BLaER1 treated with 17β-estradiol and CSF1 and Interleukin-3, amounts not matched to agents 10 nM and 100 nM (cell line): ENCODE data around the gene RAB39A.
"Not testable (repeated sequence)": the region's sequence is repeated elsewhere in the genome, so short reads cannot be mapped to it uniquely, and the experiment has no call there.

ENCODE experiments used
- H3K27ac ChIP-seq, 11 experiments: shearing (Covaris generic); formaldehyde crosslinking; 2 replicates each; pipeline ENCODE4 v1.8.1; 2022
- H3K27me3 ChIP-seq, 11 experiments: shearing (Covaris generic); formaldehyde crosslinking; 2 replicates each; pipeline ENCODE4 v1.8.1; 2022
- H3K36me3 ChIP-seq, 11 experiments: shearing (Covaris generic); formaldehyde crosslinking; 2 replicates each; pipeline ENCODE4 v1.8.1; 2022
- H3K4me1 ChIP-seq, 10 experiments: shearing (Covaris generic); formaldehyde crosslinking; 2 replicates each; pipeline ENCODE4 v1.8.1; 2022
- H3K4me2 ChIP-seq, 11 experiments: shearing (Covaris generic); formaldehyde crosslinking; 2 replicates each; pipeline ENCODE4 v1.8.1; 2022
- H3K4me3 ChIP-seq, 10 experiments: shearing (Covaris generic); formaldehyde crosslinking; 2 replicates each; pipeline ENCODE4 v1.8.1; 2022
- H3K9ac ChIP-seq, 11 experiments: shearing (Covaris generic); formaldehyde crosslinking; 2 replicates each; pipeline ENCODE4 v1.8.1; 2022
- H3K9me3 ChIP-seq, 11 experiments: shearing (Covaris generic); formaldehyde crosslinking; replicated peaks in 1 of 11; 2 replicates each; pipeline ENCODE4 v1.8.1; 2022
- H4K20me1 ChIP-seq, 11 experiments: shearing (Covaris generic); formaldehyde crosslinking; 2 replicates each; pipeline ENCODE4 v1.8.1; 2022
- Cebpa-rat ChIP-seq, 11 experiments: shearing (Covaris generic); IDR thresholded peaks; 2 replicates each; pipeline ENCODE4 v1.8.1; 2022

The RAB39A gene

GRCh38 chr11:107928046-107928766, at the start of gene RAB39A:
Gene RAB39A (plus strand): TSS chr11:107928448. CDS start chr11:107928569, 121 bp downstream.
- peaks cover 4 to 20% (median 12%) of the 10 kb centered on the region in 11 experiments; a peak in 14 of 22 replicates for H3K9me3 ChIP-seq
- peak within 1 kb of the TSS in 6 of 11 experiments; percentile 49 to 84 (median 71); a peak in 12 of 22 replicates for H3K27ac ChIP-seq
- peaks cover 0 to 28% (median 10%) of the 10 kb centered on the region in 10 experiments; a peak in 12 of 20 replicates for H3K4me1 ChIP-seq
- H3K36me3 ChIP-seq: no peaks in the 10 kb centered on the region
- peak within 1 kb of the TSS in 9 of 11 experiments; percentile 40 to 80 (median 71); a peak in 17 of 22 replicates for H3K9ac ChIP-seq
- peaks cover 0 to 24% (median 14%) of the 10 kb centered on the region in 11 experiments; a peak in 15 of 22 replicates for H3K27me3 ChIP-seq
- TF ChIP-seq Cebpa-rat (IDR thresholded peaks at IDR 0.05): no peak
- peak within 1 kb of the TSS; percentile 71 to 89 (median 83) for H3K4me2 ChIP-seq
- H3K4me3 ChIP-seq: peak within 1 kb of the TSS; percentile 55 to 74 (median 65)
- H4K20me1 ChIP-seq: no peaks in the 10 kb centered on the region; a peak in 1 of 22 replicates

- not testable (repeated sequence) for H3K27ac ChIP-seq, H4K20me1 ChIP-seq, H3K4me2 ChIP-seq, H3K9ac ChIP-seq, H3K36me3 ChIP-seq, H3K4me1 ChIP-seq, H3K27me3 ChIP-seq, H3K4me3 ChIP-seq, H3K9me3 ChIP-seq
Observed at GRCh38 chr11:107881471-107881870, 46.8 kb upstream of the RAB39A start.

- no peak overlapping the region for H3K4me3 ChIP-seq
- no peaks in the 10 kb centered on the region for H3K9me3 ChIP-seq
- H3K27me3 ChIP-seq: no peaks in the 10 kb centered on the region
- no peak overlapping the region for H3K9ac ChIP-seq
- H3K36me3 ChIP-seq: no peaks in the 10 kb centered on the region
- no peaks in the 10 kb centered on the region for H4K20me1 ChIP-seq
- no peaks in the 10 kb centered on the region for H3K4me1 ChIP-seq
- no peak overlapping the region for H3K4me2 ChIP-seq
- H3K27ac ChIP-seq: no peak overlapping the region
- no peak for TF ChIP-seq Cebpa-rat (IDR thresholded peaks at IDR 0.05)
Observed at GRCh38 chr11:107882095-107882820, 46.0 kb upstream of the RAB39A start.

- H3K4me3 ChIP-seq: no peak overlapping the region
Observed at GRCh38 chr11:107898270-107898669, 30.0 kb upstream of the RAB39A start.

GRCh38 chr11:107908211-107908610, 20.0 kb upstream of the RAB39A start:
- H3K27ac ChIP-seq: no peak overlapping the region
- TF ChIP-seq Cebpa-rat (IDR thresholded peaks at IDR 0.05): no peak
- no peaks in the 10 kb centered on the region for H3K27me3 ChIP-seq
- no peaks in the 10 kb centered on the region for H3K4me1 ChIP-seq
- H4K20me1 ChIP-seq: no peaks in the 10 kb centered on the region
- H3K9me3 ChIP-seq: peaks cover 0 to 23% (median 17%) of the 10 kb centered on the region in 11 experiments; a peak in 18 of 22 replicates
- H3K9ac ChIP-seq: no peak overlapping the region
- no peak overlapping the region for H3K4me3 ChIP-seq
- H3K4me2 ChIP-seq: no peak overlapping the region
- no peaks in the 10 kb centered on the region for H3K36me3 ChIP-seq

More at GRCh38 chr11:107898270-107898669, 30.0 kb upstream of the RAB39A start:
- Histone ChIP-seq H3K27me3 (no peaks in the 10 kb centered on the region), H3K9ac (no peak overlapping the region), H4K20me1 (no peaks in the 10 kb centered on the region), H3K4me1 (no peaks in the 10 kb centered on the region), H3K36me3 (no peaks in the 10 kb centered on the region), H3K27ac (no peak overlapping the region), H3K9me3 (no peaks in the 10 kb centered on the region), H3K4me2 (no peak overlapping the region)
- TF ChIP-seq Cebpa-rat (IDR thresholded peaks at IDR 0.05): no peak

- not testable (repeated sequence) for H3K4me2 ChIP-seq, H4K20me1 ChIP-seq, H3K4me1 ChIP-seq, H3K27me3 ChIP-seq, H3K4me3 ChIP-seq, H3K36me3 ChIP-seq, H3K9ac ChIP-seq, H3K27ac ChIP-seq
- peaks cover 0 to 23% (median 17%) of the 10 kb centered on the region in 11 experiments; a peak in 18 of 22 replicates for H3K9me3 ChIP-seq
Observed at GRCh38 chr11:107912415-107912814, 15.8 kb upstream of the RAB39A start.

GRCh38 chr11:107915229-107915628, 13.0 kb upstream of the RAB39A start:
- TF ChIP-seq Cebpa-rat (IDR thresholded peaks at IDR 0.05): no peak
- no peak overlapping the region for H3K4me3 ChIP-seq
- H3K27me3 ChIP-seq: no peaks in the 10 kb centered on the region

GRCh38 chr11:107916671-107917241, 11.5 kb upstream of the RAB39A start:
- Histone ChIP-seq H3K9me3 (peaks cover 0 to 10% (median 8%) of the 10 kb centered on the region in 11 experiments; a peak in 11 of 22 replicates), H3K4me3 (no peak overlapping the region), H3K4me1 (no peaks in the 10 kb centered on the region), H4K20me1 (no peaks in the 10 kb centered on the region), H3K27me3 (no peaks in the 10 kb centered on the region), H3K4me2 (no peak overlapping the region), H3K9ac (no peak overlapping the region), H3K36me3 (no peaks in the 10 kb centered on the region), H3K27ac (no peak overlapping the region)
- no peak for TF ChIP-seq Cebpa-rat (IDR thresholded peaks at IDR 0.05)

More at GRCh38 chr11:107915229-107915628, 13.0 kb upstream of the RAB39A start:
- Histone ChIP-seq H4K20me1 (no peaks in the 10 kb centered on the region), H3K9ac (no peak overlapping the region), H3K36me3 (no peaks in the 10 kb centered on the region), H3K4me2 (no peak overlapping the region), H3K27ac (no peak overlapping the region), H3K4me1 (no peaks in the 10 kb centered on the region), H3K9me3 (peaks cover 0 to 23% (median 17%) of the 10 kb centered on the region in 11 experiments; a peak in 18 of 22 replicates)

GRCh38 chr11:107921997-107922396, 6.3 kb upstream of the RAB39A start:
- no peaks in the 10 kb centered on the region for H4K20me1 ChIP-seq
- H3K27me3 ChIP-seq: no peaks in the 10 kb centered on the region
- H3K4me3 ChIP-seq: no peak overlapping the region
- H3K4me2 ChIP-seq: 0 out of 22 replicates have a peak overlapping the region, but pooled peaks of 1 of the 11 experiments have one; percentile 43
- H3K9me3 ChIP-seq: peaks cover 0 to 7% (median 0%) of the 10 kb centered on the region in 11 experiments; a peak in 1 of 22 replicates
- TF ChIP-seq Cebpa-rat (IDR thresholded peaks at IDR 0.05): no peak
- no peak overlapping the region for H3K9ac ChIP-seq
- H3K4me1 ChIP-seq: peaks cover 0 to 23% (median 0%) of the 10 kb centered on the region in 10 experiments; a peak in 8 of 20 replicates
- no peak overlapping the region for H3K27ac ChIP-seq
- no peaks in the 10 kb centered on the region for H3K36me3 ChIP-seq

GRCh38 chr11:107923519-107923918, 4.7 kb upstream of the RAB39A start:
- not testable (repeated sequence) for H3K36me3 ChIP-seq, H3K4me3 ChIP-seq, H3K9ac ChIP-seq, H4K20me1 ChIP-seq
- H3K9me3 ChIP-seq: peaks cover under 1 to 15% (median 8%) of the 10 kb centered on the region in 11 experiments; a peak in 14 of 22 replicates
- peaks cover 0 to 11% (median 3%) of the 10 kb centered on the region in 11 experiments; a peak in 13 of 22 replicates for H3K27me3 ChIP-seq
- H3K27ac ChIP-seq: 0 out of 22 replicates have a peak overlapping the region, but pooled peaks of 1 of the 11 experiments have one; percentile 12
- H3K4me1 ChIP-seq: peaks cover 0 to 23% (median 7%) of the 10 kb centered on the region in 10 experiments; a peak in 12 of 20 replicates
- peak overlapping the region in 2 of 11 experiments; percentile 38 to 43; a peak in 4 of 22 replicates for H3K4me2 ChIP-seq
